Central memory CD8-positive, alpha-beta T cell (primary cell): ENCODE data around the gene DNAH9.

Source experiments
- ATAC-seq: fragments of 150-1000 bp; cut with Tn5 transposase; replicated peaks from 2 replicates; pipeline ENCODE4 v1.10.0; 2022; ENCODE audit warnings: mild to moderate bottlenecking, moderate FRiP score, moderate number of reproducible peaks; ENCODE audit not compliant: poor library complexity, severe bottlenecking; ENCODE audit errors: extremely low read depth
- DNase-seq, 2 donors: peaks; one replicate each; pipeline ENCODE4 v3.0.0; 2021; ENCODE audit warnings: low spot score in 2 of 2
- H3K27ac Mint-ChIP-seq: one replicate; pipeline ENCODE4 v1.8.0; 2022; ENCODE audit warnings: low read depth, mild to moderate bottlenecking, moderate library complexity, mixed read lengths
- H3K27me3 Mint-ChIP-seq: one replicate; pipeline ENCODE4 v1.8.0; 2022; ENCODE audit warnings: mixed read lengths
- H3K36me3 Mint-ChIP-seq: one replicate; pipeline ENCODE4 v1.8.0; 2022; ENCODE audit warnings: mild to moderate bottlenecking, moderate library complexity, mixed read lengths; ENCODE audit not compliant: insufficient read depth
- H3K4me1 Mint-ChIP-seq: one replicate; pipeline ENCODE4 v1.8.0; 2022; ENCODE audit warnings: mixed read lengths
- H3K4me3 Mint-ChIP-seq: one replicate; pipeline ENCODE4 v1.8.0; 2022; ENCODE audit warnings: mild to moderate bottlenecking, moderate library complexity, mixed read lengths
- H3K9me3 Mint-ChIP-seq: one replicate; pipeline ENCODE4 v1.8.0; 2022; ENCODE audit warnings: mixed read lengths

Gene DNAH9

DNA sequence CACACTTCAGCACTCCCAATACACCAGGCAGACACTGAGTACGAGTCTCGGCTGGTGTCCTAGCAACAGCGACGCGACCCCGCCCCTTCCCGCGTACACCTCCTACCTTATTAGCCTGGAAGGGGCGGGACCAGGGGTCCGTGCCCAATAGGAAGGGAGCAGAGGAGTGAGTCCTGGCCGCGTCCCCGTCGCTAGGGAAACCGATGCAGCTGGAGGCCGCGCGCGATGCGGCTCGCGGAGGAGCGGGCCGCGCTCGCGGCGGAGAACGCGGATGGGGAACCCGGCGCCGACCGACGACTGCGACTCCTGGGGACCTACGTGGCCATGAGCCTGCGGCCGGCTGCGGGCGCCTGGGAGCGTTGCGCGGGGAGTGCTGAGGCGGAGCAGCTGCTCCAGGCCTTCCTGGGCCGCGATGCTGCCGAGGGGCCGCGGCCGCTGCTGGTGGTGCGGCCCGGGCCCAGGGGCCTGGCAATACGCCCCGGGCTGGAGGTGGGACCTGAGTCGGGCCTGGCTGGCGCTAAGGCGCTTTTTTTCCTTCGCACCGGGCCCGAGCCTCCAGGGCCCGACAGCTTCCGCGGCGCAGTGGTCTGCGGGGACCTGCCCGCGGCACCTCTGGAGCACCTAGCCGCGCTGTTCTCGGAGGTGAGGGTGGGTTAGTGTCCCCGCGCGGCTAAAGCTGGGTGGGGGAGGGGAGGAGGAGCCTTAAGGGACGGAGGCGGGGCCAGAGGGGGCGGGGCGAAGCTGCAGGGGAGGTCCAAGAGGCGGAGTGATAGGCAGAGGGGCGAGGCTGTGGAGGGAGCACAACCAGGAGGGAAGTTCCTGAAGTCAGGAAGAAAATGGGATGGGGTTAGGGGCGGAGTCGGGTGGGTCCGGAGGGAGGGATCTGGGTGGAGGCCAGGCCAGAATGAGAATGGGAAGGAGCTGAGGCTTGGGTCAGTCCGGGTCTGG, at the start of gene DNAH9:
Gene DNAH9, plus strand, starts transcription at position 197 of the 948 bp plus-strand sequence. Its CDS starts 29 bp downstream, at position 226.
- Mint-ChIP-seq H3K36me3 (no peaks in the 10 kb centered on the region), H3K4me3 (no peak within 1 kb of the TSS), H3K4me1 (no peaks in the 10 kb centered on the region), H3K9me3 (no peaks in the 10 kb centered on the region), H3K27ac (no peak within 1 kb of the TSS), H3K27me3 (no peaks in the 10 kb centered on the region)
- no peak for DNase-seq
- no peak for ATAC-seq

- Mint-ChIP-seq H3K9me3 (peaks cover 26% of the 10 kb centered on the region), H3K27ac (no peak overlapping the region), H3K4me3 (no peak overlapping the region), H3K27me3 (no peaks in the 10 kb centered on the region), H3K4me1 (no peaks in the 10 kb centered on the region), H3K36me3 (peaks cover 3% of the 10 kb centered on the region)
- ATAC-seq (no peak), DNase-seq (no peak)
These were observed 47.8 kb upstream of the DNAH9 start for GRCh38 chr17:11550431-11550830.

GRCh38 chr17:11551442-11551841, 46.8 kb upstream of the DNAH9 start:
- Mint-ChIP-seq H3K27me3 (no peaks in the 10 kb centered on the region), H3K4me3 (no peak overlapping the region), H3K4me1 (no peaks in the 10 kb centered on the region), H3K27ac (no peak overlapping the region), H3K9me3 (peaks cover 19% of the 10 kb centered on the region), H3K36me3 (peaks cover 3% of the 10 kb centered on the region)
- no peak for DNase-seq
- ATAC-seq, result no peak

- H3K27me3 Mint-ChIP-seq, result no peaks in the 10 kb centered on the region
- DNase-seq (no peak), ATAC-seq (no peak)
- peaks cover 19% of the 10 kb centered on the region for H3K9me3 Mint-ChIP-seq
- no peaks in the 10 kb centered on the region for H3K4me1 Mint-ChIP-seq
- no peak overlapping the region for H3K27ac Mint-ChIP-seq
- H3K36me3 Mint-ChIP-seq, result peaks cover 3% of the 10 kb centered on the region
- no peak overlapping the region for H3K4me3 Mint-ChIP-seq
These were observed 45.1 kb upstream of the DNAH9 start for GRCh38 chr17:11553135-11553534.

DNA sequence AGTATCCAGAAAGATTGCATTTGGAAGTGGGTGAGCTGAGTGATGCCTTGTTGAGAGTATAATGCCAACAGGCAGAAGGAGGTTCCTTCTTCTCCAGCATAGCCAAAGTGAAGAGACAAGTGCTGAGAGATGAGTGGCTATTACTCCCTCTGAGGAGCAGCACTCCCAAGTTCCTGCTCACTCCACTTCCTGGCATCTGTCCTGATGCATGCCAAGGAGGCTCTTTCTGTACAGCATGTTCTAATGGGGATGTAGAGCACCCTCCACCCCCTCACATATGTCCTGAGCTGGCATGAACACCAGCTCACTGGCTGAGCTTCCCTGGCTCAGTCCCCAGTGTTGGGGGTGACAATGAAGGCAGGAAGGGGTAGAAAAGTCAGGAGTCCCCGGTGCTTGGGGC, 44.2 kb upstream of the DNAH9 start:
- Mint-ChIP-seq H3K9me3 (peaks cover 19% of the 10 kb centered on the region), H3K27me3 (no peaks in the 10 kb centered on the region), H3K4me3 (no peak overlapping the region), H3K36me3 (peaks cover 3% of the 10 kb centered on the region), H3K4me1 (no peaks in the 10 kb centered on the region), H3K27ac (no peak overlapping the region)
- ATAC-seq, result no peak
- no peak for DNase-seq

DNA sequence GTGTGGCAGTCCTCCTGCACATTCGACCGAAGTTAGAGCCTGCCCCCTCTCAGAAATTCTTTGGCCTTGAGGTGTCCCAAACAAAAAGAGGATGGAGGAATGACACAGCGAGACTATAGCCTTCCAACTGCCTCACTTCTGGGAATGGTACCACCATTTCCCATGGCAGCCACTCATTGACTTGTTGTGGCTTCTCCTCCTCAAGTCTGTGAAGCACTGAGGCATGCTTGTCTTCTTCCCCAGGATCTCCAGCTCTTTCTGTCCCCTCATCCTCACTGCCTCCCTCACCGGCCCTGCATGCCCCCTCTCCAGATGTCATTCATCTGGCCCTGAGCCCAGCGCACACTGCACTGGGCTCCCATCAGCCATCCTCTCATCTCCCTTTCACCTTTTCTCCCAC, 43.7 kb upstream of the DNAH9 start:
- H3K27me3 Mint-ChIP-seq, result no peaks in the 10 kb centered on the region
- H3K9me3 Mint-ChIP-seq, result peaks cover 19% of the 10 kb centered on the region
- H3K27ac Mint-ChIP-seq, result no peak overlapping the region
- DNase-seq (no peak), ATAC-seq (no peak)
- no peak overlapping the region for H3K4me3 Mint-ChIP-seq
- H3K4me1 Mint-ChIP-seq, result no peaks in the 10 kb centered on the region
- H3K36me3 Mint-ChIP-seq, result peaks cover 3% of the 10 kb centered on the region

DNA sequence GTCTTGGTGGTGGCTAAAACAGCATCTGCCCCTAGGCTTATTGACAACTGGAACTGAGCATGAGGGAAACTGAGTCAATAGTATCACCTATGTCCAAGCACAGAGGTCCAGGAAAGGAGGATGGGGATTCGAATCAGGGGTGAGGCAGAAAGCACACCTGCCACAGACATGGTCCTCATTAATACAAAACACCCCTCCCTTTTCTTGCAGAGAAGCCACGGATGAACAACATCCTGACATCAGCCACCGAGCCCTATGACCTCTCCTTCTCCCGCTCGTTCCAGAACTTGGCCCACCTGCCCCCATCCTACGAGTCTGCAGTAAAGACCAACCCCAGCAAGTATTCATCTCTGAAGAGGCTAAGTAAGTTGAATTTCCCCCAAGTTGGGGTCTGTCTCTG, 42.7 kb upstream of the DNAH9 start:
- Mint-ChIP-seq H3K27ac (no peak overlapping the region), H3K27me3 (no peaks in the 10 kb centered on the region), H3K4me1 (no peaks in the 10 kb centered on the region), H3K36me3 (peaks cover 3% of the 10 kb centered on the region), H3K4me3 (no peak overlapping the region), H3K9me3 (peaks cover 13% of the 10 kb centered on the region)
- DNase-seq, result no peak
- ATAC-seq, result no peak

GRCh38 chr17:11557727-11558452, 40.4 kb upstream of the DNAH9 start:
- H3K4me1 Mint-ChIP-seq, result no peaks in the 10 kb centered on the region
- ATAC-seq, result no peak
- no peaks in the 10 kb centered on the region for H3K27me3 Mint-ChIP-seq
- peaks cover 3% of the 10 kb centered on the region for H3K36me3 Mint-ChIP-seq
- no peak for DNase-seq
- no peak overlapping the region for H3K4me3 Mint-ChIP-seq
- no peak overlapping the region for H3K27ac Mint-ChIP-seq
- H3K9me3 Mint-ChIP-seq, result peaks cover 8% of the 10 kb centered on the region

DNA sequence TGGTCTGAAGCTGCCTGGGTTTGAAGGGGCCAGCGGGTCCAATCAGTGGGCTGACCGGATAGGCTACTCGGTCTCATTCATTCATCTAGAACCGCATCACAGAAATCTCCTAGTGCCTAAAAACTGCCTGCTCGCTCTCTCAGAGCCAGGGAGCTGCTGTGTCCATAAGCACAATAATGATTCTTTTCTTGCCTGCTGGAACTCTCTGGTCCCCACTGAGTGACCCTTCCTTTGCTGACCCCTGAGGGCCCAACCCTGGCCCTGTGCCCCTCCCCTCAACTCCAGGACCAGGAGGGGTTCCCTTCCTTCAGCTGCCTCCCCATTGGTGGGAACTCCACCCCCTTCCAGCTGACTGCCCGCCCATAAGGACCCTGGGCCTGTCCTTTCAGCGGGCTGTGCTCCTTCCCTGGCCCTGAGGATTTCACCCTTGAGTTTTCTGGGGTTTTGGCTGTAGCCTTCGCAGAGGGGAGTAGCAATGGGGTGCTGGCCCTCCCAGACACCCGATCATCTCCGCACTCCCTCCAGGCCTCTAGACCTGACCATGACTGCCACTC, 39.5 kb upstream of the DNAH9 start:
- Mint-ChIP-seq H3K27me3 (no peaks in the 10 kb centered on the region), H3K4me3 (no peak overlapping the region), H3K4me1 (no peaks in the 10 kb centered on the region), H3K36me3 (peaks cover 3% of the 10 kb centered on the region), H3K27ac (no peak overlapping the region), H3K9me3 (peaks cover 6% of the 10 kb centered on the region)
- DNase-seq, result no peak
- ATAC-seq, result no peak

DNA sequence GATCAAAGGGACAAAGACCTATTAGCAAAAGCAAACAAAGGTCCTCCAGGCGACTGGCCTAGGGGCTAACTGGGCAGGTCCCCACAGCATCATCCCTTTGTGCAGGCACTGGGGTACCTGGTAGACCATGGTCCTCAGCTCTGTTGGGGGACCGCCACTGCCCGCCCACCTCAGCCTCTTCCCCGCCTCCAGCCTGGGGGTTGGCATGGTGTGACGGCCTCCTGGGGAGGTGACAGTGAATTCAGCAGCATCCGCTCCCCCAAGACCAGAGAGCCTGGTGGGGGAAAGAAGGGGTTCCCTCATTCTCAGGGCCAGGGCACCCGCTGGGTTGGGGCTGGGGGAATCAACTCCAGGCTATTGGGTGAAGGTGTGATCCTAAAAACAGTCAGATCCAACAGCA, 38.7 kb upstream of the DNAH9 start:
- DNase-seq, result no peak
- no peak overlapping the region for H3K4me3 Mint-ChIP-seq
- peaks cover 4% of the 10 kb centered on the region for H3K9me3 Mint-ChIP-seq
- no peak overlapping the region for H3K27ac Mint-ChIP-seq
- peaks cover 3% of the 10 kb centered on the region for H3K36me3 Mint-ChIP-seq
- ATAC-seq, result no peak
- no peaks in the 10 kb centered on the region for H3K4me1 Mint-ChIP-seq
- H3K27me3 Mint-ChIP-seq, result no peaks in the 10 kb centered on the region

GRCh38 chr17:11561281-11561680, 37.0 kb upstream of the DNAH9 start:
- Mint-ChIP-seq H3K4me3 (no peak overlapping the region), H3K36me3 (no peaks in the 10 kb centered on the region), H3K9me3 (peaks cover 5% of the 10 kb centered on the region), H3K27me3 (no peaks in the 10 kb centered on the region), H3K27ac (no peak overlapping the region), H3K4me1 (no peaks in the 10 kb centered on the region)
- no peak for DNase-seq
- no peak for ATAC-seq

DNA sequence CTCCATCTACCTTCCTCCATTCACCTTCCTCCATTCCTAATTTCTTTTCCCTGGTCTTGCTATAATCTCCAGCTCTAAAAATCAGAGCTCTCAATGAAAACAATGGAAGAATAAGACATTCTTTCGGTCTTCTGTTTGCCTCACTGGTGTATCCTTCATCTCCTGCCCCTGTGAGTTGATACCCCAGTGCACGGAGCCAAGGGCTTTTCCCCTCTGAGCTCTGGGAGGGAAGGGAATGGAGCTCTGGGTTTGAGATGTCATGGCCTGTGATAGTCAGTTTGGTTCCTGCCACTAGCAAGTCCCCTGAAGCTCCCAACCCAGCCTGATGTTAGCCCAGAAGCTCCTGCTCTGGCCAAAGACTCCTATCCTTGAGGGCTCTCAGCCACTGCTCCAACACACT, 36.6 kb upstream of the DNAH9 start:
- no peak overlapping the region for H3K27ac Mint-ChIP-seq
- ATAC-seq, result no peak

More for the DNA sequence above, 36.6 kb upstream of the DNAH9 start:
- Mint-ChIP-seq H3K4me1 (no peaks in the 10 kb centered on the region), H3K27me3 (no peaks in the 10 kb centered on the region), H3K36me3 (no peaks in the 10 kb centered on the region), H3K4me3 (no peak overlapping the region), H3K9me3 (peaks cover 5% of the 10 kb centered on the region)
- no peak for DNase-seq
